Endothelial cell of umbilical vein (primary cell): ENCODE results near the gene STXBP5L. TPM values are rescaled to one million over a fixed set of nuclear protein-coding genes. Genes with fewer than 3 reads are reported as not detected.

Experiments
- BruUV-seq: library from RNA; stranded (reverse); fragments of 400-500 nt; replicated peaks from 2 replicates; lab custom pipeline; 2021; lab: Mats Ljungman, UMichigan
- CTCF ChIA-PET: fragments of 300-600, 350-600 bp; sonication (Branson Sonifier 250); formaldehyde crosslinking; loops from one replicate; lab custom pipeline; 2021; ENCODE audit warnings: antibody characterized with exemption, inconsistent platforms; lab: Charles Lee
- POLR2A ChIA-PET: fragments of 300-600, 350-600 bp; sonication (Branson Sonifier 250); formaldehyde crosslinking; loops from one replicate; lab custom pipeline; 2021; ENCODE audit warnings: antibody characterized with exemption, inconsistent platforms; lab: Charles Lee
- DNase-seq: peaks from one replicate; pipeline ENCODE4 v3.0.0-alpha.2; 2011; ENCODE audit warnings: low read depth, low spot score
- FAIRE-seq: peaks from 2 replicates; lab custom pipeline; 2011; peaks lifted over from hg19 to GRCh38; lab: Jason Lieb, UNC
- H2AFZ ChIP-seq: 2 replicates; pipeline ENCODE4 v1.6.0; 2012; ENCODE audit warnings: low read depth, low read length, control low read depth, inconsistent platforms
- H3K27ac ChIP-seq: 2 replicates; pipeline ENCODE4 v1.5.1; 2011; ENCODE audit warnings: low read depth, mild to moderate bottlenecking, control low read depth, low read length, moderate library complexity; ENCODE audit not compliant: insufficient read depth
- H3K27me3 ChIP-seq, 2 experiments: 2 replicates each; pipeline versions ENCODE4 v1.6.0 to v1.6.1; 2011; ENCODE audit warnings: low read length in 2 of 2, mixed read lengths in 1 of 2; ENCODE audit not compliant: control insufficient read depth in 2 of 2, insufficient read depth in 2 of 2
- H3K36me3 ChIP-seq, 2 experiments: 2 replicates in 1 of 2; 3 replicates in 1 of 2; pipeline ENCODE4 v1.5.1; 2011; ENCODE audit warnings: low read length in 2 of 2, mild to moderate bottlenecking in 1 of 2, moderate library complexity in 1 of 2; ENCODE audit not compliant: control insufficient read depth in 2 of 2, insufficient read depth in 2 of 2; ENCODE audit errors: extremely low read depth in 1 of 2
- H3K4me1 ChIP-seq: 3 replicates; pipeline ENCODE4 v1.5.1; 2011; ENCODE audit warnings: mild to moderate bottlenecking, low read length; ENCODE audit not compliant: control insufficient read depth, insufficient read depth; ENCODE audit errors: extremely low read depth
- H3K4me2 ChIP-seq: 2 replicates; pipeline ENCODE4 v1.6.1; 2011; ENCODE audit warnings: low read length, control low read depth, mixed read lengths; ENCODE audit not compliant: insufficient read depth
- H3K4me3 ChIP-seq, 3 experiments: fragments of 200-600 bp in 1 of 3; sonication (generic), shearing (Covaris generic) in 1 of 3; replicated peaks in 1 of 3; 2 replicates each; pipeline ENCODE4 v1.5.1; 2011 to 2016; ENCODE audit warnings: control low read depth in 3 of 3, low read length in 3 of 3, mild to moderate bottlenecking in 2 of 3, inconsistent platforms in 1 of 3, low read depth in 1 of 3, moderate library complexity in 1 of 3; ENCODE audit not compliant: insufficient read depth in 1 of 3
- H3K79me2 ChIP-seq: 2 replicates; pipeline ENCODE4 v1.6.0; 2012; ENCODE audit warnings: low read length, inconsistent platforms; ENCODE audit not compliant: control insufficient read depth, insufficient read depth
- H3K9ac ChIP-seq: replicated peaks from 2 replicates; pipeline ENCODE3; 2011; ENCODE audit warnings: low read length, control low read depth; ENCODE audit not compliant: insufficient read depth; ENCODE audit errors: extremely low read depth
- H3K9me1 ChIP-seq: replicated peaks from 3 replicates; pipeline ENCODE4 v1.6.0; 2011; ENCODE audit warnings: mild to moderate bottlenecking, low read length; ENCODE audit not compliant: control insufficient read depth, insufficient read depth; ENCODE audit errors: extremely low read depth
- H3K9me3 ChIP-seq: replicated peaks from 2 replicates; pipeline ENCODE4 v1.5.1; 2012; ENCODE audit warnings: low read length, inconsistent platforms; ENCODE audit not compliant: control insufficient read depth, insufficient read depth
- H4K20me1 ChIP-seq: replicated peaks from 2 replicates; pipeline ENCODE3; 2011; ENCODE audit warnings: mild to moderate bottlenecking, low read length; ENCODE audit not compliant: control insufficient read depth, insufficient read depth; ENCODE audit errors: extremely low read depth
- EZH2 ChIP-seq: IDR thresholded peaks from 2 replicates; pipeline ENCODE4 v1.6.1; 2012; ENCODE audit warnings: borderline replicate concordance, low read depth, mild to moderate bottlenecking, moderate library complexity, low read length, inconsistent platforms; ENCODE audit not compliant: severe bottlenecking
- FOS ChIP-seq: IDR thresholded peaks from 2 replicates; pipeline ENCODE4 v1.6.1; 2011; ENCODE audit warnings: mild to moderate bottlenecking, low read length, moderate library complexity, borderline replicate concordance; ENCODE audit not compliant: insufficient read depth
- JUN ChIP-seq: IDR thresholded peaks from 2 replicates; pipeline ENCODE4 v1.6.1; 2011; ENCODE audit warnings: borderline replicate concordance, low read depth; ENCODE audit not compliant: insufficient read length, insufficient read depth
- MYC ChIP-seq: IDR thresholded peaks from one replicate; pipeline ENCODE4 v1.6.1; 2011; ENCODE audit warnings: mild to moderate bottlenecking, low read depth, low read length
- POLR2A ChIP-seq: IDR thresholded peaks from 2 replicates; pipeline ENCODE4 v1.6.1; 2012; ENCODE audit warnings: low read depth, mild to moderate bottlenecking, control low read depth, low read length
- POLR2AphosphoS5 ChIP-seq: IDR thresholded peaks from 2 replicates; pipeline ENCODE4 v1.6.1; 2012; ENCODE audit warnings: low read depth, mild to moderate bottlenecking, control low read depth, low read length, moderate library complexity; ENCODE audit not compliant: insufficient read depth
- dilution Hi-C: fragments of 300-500 bp; cut with MboI; formaldehyde crosslinking; loops from one replicate; pipeline ENCODE4 v1.15.0; 2019; ENCODE audit warnings: low sequenced_read_pairs; ENCODE audit not compliant: extremely low pct_ligation_motif_present
- intact Hi-C: fragments of 100-400 bp; cut with micrococcal nuclease; formaldehyde crosslinking; loops from one replicate; pipeline ENCODE4 v1.10.0; 2022
- polyA plus RNA-seq, 4 experiments: library from polyadenylated mRNA; depleted of rRNA in 3 of 4; stranded (reverse) in 3 of 4; unstranded in 1 of 4; fragments of >200 nt; gene quantifications; 2 replicates each; pipeline versions ENCODE4 v1.2.1 to v1.2.3, GENCODE V29; 2011 to 2012; ENCODE audit warnings: missing spikeins in 1 of 4
- total RNA-seq: library from RNA; stranded (reverse); gene quantifications from 2 replicates; pipeline ENCODE4 v1.2.3, GENCODE V29; 2021
- TF ChIP-seq, protein P1 (sequence below): IDR thresholded peaks from 2 replicates; pipeline ENCODE4 v1.6.1; 2011; ENCODE audit not compliant: insufficient read depth, insufficient read length

STXBP5L gene
- total and polyA plus RNA-seq, 2 donors (not counting 3 experiments of a cell fraction or from before 2014, with no cell fraction given): not detected

DNA sequence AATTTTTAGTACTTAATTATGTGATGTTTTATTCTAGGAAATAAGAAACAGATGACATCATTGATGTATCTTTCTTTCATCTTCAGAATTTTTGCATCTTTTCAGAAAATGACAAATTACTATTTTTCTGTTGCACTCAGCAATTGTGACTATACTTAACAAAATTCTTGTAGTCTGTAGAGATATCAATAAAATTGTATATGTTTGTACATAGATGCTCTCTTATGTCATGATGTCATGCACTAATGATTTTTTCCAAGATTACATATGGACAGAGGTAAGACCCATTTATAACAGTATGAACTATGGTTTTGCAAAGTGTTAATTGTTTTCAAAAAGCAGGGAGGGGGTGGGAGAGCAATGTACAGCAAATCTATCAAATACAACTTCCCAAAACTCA lies 516.5 kb downstream of the STXBP5L start:
- TF ChIP-seq EZH2 (no peak), POLR2A (no peak), FOS (no peak)
- no TSS peak for BruUV-seq
- Histone ChIP-seq H3K9me3 (no peaks in the 10 kb centered on the region), H3K9me1 (no peaks in the 10 kb centered on the region), H3K36me3 (no peaks in the 10 kb centered on the region), H4K20me1 (no peaks in the 10 kb centered on the region), H3K79me2 (no peaks in the 10 kb centered on the region), H3K4me1 (no peaks in the 10 kb centered on the region), H3K4me3 (no peak overlapping the region), H3K27me3 (no peaks in the 10 kb centered on the region), H3K27ac (no peak overlapping the region), H3K4me2 (no peak overlapping the region), H3K9ac (no peak overlapping the region), H2AFZ (no peak overlapping the region)
- POLR2A ChIA-PET: no interaction called here
- dilution Hi-C loops: no loop called here
- CTCF ChIA-PET: interaction anchor here (1.1 kb wide), 1 partner anchor 8 kb away, joined by 3 read pairs; no protein-coding TSS in a partner anchor
- DNase-seq (no peak), FAIRE-seq (no peak)
- intact Hi-C loops: no loop called here

DNA sequence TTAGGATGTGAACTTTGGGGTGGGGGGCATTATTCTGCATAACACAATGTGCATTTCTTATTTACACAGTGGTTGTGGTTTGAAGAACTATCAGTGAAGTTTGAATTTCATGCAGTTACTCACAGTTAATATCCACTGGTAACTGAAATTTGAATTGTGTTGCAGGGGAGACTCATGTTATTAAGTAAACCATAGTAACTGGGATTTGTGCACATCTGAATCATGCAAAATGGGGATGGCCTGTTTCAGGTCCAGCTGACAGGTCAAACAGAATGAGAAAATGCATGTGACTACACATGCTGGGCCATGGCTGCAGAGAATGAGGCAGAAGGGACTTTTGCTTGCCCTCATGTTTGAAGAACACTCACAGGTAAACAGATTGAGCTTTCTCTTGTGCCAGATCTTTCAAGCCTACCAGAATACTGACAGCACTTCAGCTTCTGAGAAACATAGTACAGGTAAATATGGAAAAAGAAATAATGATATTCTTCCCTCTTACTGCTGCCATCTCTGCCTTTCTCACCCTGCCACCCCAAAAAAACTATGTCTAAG lies 522.7 kb downstream of the STXBP5L start:
- H3K27me3 ChIP-seq: no peaks in the 10 kb centered on the region
- no peaks in the 10 kb centered on the region for H4K20me1 ChIP-seq
- no peaks in the 10 kb centered on the region for H3K79me2 ChIP-seq
- no peaks in the 10 kb centered on the region for H3K4me1 ChIP-seq
- H3K4me2 ChIP-seq: no peak overlapping the region
- H3K27ac ChIP-seq: no peak overlapping the region
- ChIA-PET POLR2A (no interaction called here), CTCF (interaction anchor here (2.0 kb wide), 1 partner anchor 12 kb away, joined by 8 read pairs; no protein-coding TSS in a partner anchor)
- H3K36me3 ChIP-seq: no peaks in the 10 kb centered on the region
- no peak overlapping the region for H2AFZ ChIP-seq
- intact Hi-C loops: no loop called here
- H3K9ac ChIP-seq: no peak overlapping the region
- no peak for FAIRE-seq
- H3K4me3 ChIP-seq: no peak overlapping the region
- no peaks in the 10 kb centered on the region for H3K9me1 ChIP-seq
- BruUV-seq: no TSS peak
- no peaks in the 10 kb centered on the region for H3K9me3 ChIP-seq
- no peak for DNase-seq
- no peak for TF ChIP-seq EZH2
- no peak for TF ChIP-seq JUN
- no peak for TF ChIP-seq MYC
- TF ChIP-seq FOS: no peak
- no peak for TF ChIP-seq POLR2A
- TF ChIP-seq, protein P1, sequence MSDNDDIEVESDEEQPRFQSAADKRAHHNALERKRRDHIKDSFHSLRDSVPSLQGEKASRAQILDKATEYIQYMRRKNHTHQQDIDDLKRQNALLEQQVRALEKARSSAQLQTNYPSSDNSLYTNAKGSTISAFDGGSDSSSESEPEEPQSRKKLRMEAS: no peak
- no peak for TF ChIP-seq POLR2AphosphoS5
- dilution Hi-C loops: no loop called here
